ENCODE measurements around the gene ACE. TPM values are rescaled to one million over a fixed set of nuclear protein-coding genes. Genes with fewer than 3 reads are reported as not detected.

The ACE gene
- total RNA-seq, 1 donor from 2014 or later, result not detected

DNA sequence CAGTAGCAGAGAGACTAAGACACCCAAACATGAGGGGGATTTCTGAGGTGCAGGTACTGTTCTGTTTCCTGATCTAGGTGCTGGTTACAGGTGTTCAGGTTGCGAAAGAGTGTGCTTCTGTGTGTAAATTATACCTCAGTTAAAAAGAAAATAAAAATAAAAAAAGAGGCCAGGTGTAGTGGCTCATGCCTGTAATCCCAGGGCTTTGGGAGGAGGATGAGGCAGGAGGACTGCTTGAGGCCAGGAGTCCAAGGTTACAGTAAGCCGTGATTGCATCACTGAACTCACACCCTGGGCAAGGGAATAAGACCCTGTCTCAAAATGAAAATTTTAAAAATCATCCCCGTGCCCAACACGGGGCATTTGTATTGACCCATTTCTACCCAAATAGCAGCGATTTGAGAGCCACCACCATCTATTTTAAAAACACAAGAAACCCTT is 70.2 kb downstream of the ACE start:
- Mint-ChIP-seq H3K4me3 (ENCODE audit: low read depth) (no peak overlapping the region), H3K27me3 (ENCODE audit: low read depth) (no peaks in the 10 kb centered on the region), H3K36me3 (ENCODE audit: low read depth) (peaks cover 8% of the 10 kb centered on the region), H3K27ac (no peak overlapping the region), H3K9me3 (no peaks in the 10 kb centered on the region), H3K4me1 (ENCODE audit: low read depth) (peaks cover 6% of the 10 kb centered on the region)
- no peak for DNase-seq (ENCODE audit: low spot score)
- intact Hi-C loops (cut with micrococcal nuclease), result no loop called here

Other genes starting within 250 kb of the ACE start
- gene CYB561, start 30.8 kb upstream of the ACE start, total RNA-seq, result 0.41 and 0.57 TPM in 2 replicates
- not detected in 2 replicates for gene KCNH6, start 46.3 kb downstream of the ACE start, total RNA-seq
- 118 and 119 TPM in 2 replicates for gene DCAF7, start 73.4 kb downstream of the ACE start, total RNA-seq
- gene TACO1, start 123.8 kb downstream of the ACE start, total RNA-seq, result 20.4 and 22.4 TPM in 2 replicates
- 27.9 and 28.7 TPM in 2 replicates for gene MAP3K3, start 145.4 kb downstream of the ACE start, total RNA-seq
- gene LIMD2, start 223.1 kb downstream of the ACE start, total RNA-seq, result 178 and 182 TPM in 2 replicates

All from activated T-helper 2 cell treated with anti-CD3 and anti-CD28 coated beads, Interferon-gamma antibody, Interleukin-2, Interleukin-4, amounts not matched to agents 10 μg/mL and 5 μg/mL and 100 μg/mL, durations not matched to agents 14 hours and 24 hours and 36 hours (primary cell).